ENCODE results near the gene SIX2. TPM values are rescaled to one million over a fixed set of nuclear protein-coding genes. Genes with fewer than 3 reads are reported as not detected.
A peak's percentile ranks its signal among the peaks of the same experiment; 100 is the strongest.

SIX2 gene
- total RNA-seq, 4 donors from 2014 or later = 0.14 to 0.32 TPM; not detected in 2

DNA sequence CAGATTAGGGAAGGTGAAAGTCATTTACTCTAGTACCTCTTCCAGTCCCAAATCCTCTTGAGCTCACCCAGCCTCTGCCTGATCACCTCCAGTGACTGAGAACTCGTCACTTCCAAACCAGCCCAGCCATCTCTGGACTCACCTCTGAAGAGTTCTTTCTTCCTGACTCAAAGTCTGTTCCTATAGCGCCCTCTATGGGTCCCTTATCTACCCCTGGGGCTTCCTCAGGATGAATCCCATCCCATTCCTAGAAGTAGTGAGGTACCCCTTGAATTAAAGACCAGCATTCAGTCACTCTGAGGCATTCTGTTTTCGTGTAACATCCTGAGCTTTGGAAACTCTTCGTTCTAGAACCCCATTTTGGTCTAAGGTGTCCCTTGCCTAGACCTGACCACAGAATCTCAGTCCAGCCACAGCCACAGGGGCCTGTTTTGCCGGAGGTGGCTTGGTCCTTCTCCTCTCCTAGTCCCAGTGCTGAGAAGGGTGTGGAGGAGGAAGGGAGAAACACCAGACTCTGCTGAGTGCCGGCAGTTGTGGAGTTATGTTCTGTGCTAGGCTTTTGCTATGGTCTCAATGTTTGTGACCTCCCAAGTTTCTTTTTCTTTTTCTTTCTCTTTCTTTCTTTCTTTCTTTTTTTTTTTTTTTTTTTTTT, 35.1 kb downstream of the SIX2 start:
- Histone ChIP-seq H3K27me3 (peaks cover 46% of the 10 kb centered on the region), H3K27ac (no peak overlapping the region), H3K9me3 (no peaks in the 10 kb centered on the region), H3K4me3 (no peak overlapping the region), H3K36me3 (no peaks in the 10 kb centered on the region), H3K4me1 (no peaks in the 10 kb centered on the region)
- TF ChIP-seq POLR2AphosphoS5 (IDR thresholded peaks at IDR 0.05) = no peak
- TF ChIP-seq, protein P1, sequence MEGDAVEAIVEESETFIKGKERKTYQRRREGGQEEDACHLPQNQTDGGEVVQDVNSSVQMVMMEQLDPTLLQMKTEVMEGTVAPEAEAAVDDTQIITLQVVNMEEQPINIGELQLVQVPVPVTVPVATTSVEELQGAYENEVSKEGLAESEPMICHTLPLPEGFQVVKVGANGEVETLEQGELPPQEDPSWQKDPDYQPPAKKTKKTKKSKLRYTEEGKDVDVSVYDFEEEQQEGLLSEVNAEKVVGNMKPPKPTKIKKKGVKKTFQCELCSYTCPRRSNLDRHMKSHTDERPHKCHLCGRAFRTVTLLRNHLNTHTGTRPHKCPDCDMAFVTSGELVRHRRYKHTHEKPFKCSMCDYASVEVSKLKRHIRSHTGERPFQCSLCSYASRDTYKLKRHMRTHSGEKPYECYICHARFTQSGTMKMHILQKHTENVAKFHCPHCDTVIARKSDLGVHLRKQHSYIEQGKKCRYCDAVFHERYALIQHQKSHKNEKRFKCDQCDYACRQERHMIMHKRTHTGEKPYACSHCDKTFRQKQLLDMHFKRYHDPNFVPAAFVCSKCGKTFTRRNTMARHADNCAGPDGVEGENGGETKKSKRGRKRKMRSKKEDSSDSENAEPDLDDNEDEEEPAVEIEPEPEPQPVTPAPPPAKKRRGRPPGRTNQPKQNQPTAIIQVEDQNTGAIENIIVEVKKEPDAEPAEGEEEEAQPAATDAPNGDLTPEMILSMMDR (IDR thresholded peaks at IDR 0.05) = peak in 3 of 5 experiments; percentile 10 to 27 (median 21)
- no peak for TF ChIP-seq POLR2A (IDR thresholded peaks at IDR 0.05)
- WGBS, 2 donors (ENCODE audit: low coverage in 1 of 2) = 61 to 62% methylated on average over 5 to 6 of the region's 6 CpGs
- in situ Hi-C loops (cut with MboI; ENCODE audit: low pct_ligation_motif_present in 1 of 4, low pct_unique_long_range_greater_than_20kb in 1 of 4, low sequenced_read_pairs in 3 of 4) (loop anchor here in 3 of 4 donors (25.0 kb wide), 3 partner anchors 487 to 937 kb away; no protein-coding TSS in a partner anchor), intact Hi-C loops (cut with DNase I; ENCODE audit: low total_unique reads) (no loop called here)
- DNase-seq = no peak

DNA sequence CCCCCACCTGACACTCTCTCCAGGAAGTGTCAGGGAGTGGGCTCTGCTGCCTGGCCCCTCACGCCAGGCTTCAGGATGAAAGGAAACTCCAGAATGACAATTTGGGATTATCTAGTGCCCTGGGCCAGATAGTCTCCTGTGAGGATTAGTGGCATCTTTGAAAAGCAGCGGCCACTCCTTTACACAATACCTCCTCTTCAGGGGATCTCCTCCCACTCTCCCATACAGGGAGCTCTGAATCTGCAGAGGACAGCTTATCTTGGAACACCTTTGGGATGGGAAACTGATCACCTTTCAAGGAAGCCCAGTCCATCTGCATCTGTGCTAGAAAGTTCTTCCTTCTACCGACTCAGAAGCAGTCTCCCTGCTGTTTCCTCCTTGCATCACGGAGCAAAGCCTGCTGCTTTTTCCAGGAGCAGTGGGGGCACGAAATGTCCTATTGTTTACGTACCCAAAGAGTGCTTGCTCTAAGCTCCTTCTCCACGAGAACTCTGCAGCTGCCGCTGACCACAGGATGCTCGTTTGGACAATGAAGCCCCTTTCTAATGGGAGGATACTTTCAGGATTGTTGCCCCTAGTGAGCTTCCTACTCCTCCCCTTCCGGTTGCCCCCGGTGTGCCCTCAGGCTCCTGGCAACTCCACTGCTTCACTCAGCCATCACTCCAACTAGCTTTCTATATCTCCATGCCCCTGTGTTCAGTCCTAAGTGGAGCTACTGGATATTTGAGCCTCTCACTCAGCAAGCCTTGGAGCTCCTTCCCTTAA, 36.3 kb downstream of the SIX2 start:
- H3K27ac ChIP-seq = no peak overlapping the region
- no peak for DNase-seq
- H3K4me1 ChIP-seq = no peaks in the 10 kb centered on the region
- H3K27me3 ChIP-seq = peaks cover 43% of the 10 kb centered on the region
- H3K9me3 ChIP-seq = no peaks in the 10 kb centered on the region
- WGBS, 2 donors (ENCODE audit: low coverage in 1 of 2) = 36 to 40% methylated on average over 1 to 11 of the region's 11 CpGs
- no peak overlapping the region for H3K4me3 ChIP-seq
- intact Hi-C loops (cut with DNase I; ENCODE audit: low total_unique reads) (no loop called here), in situ Hi-C loops (cut with MboI; ENCODE audit: low pct_ligation_motif_present in 1 of 4, low pct_unique_long_range_greater_than_20kb in 1 of 4, low sequenced_read_pairs in 3 of 4) (loop anchor here in 3 of 4 donors (25.0 kb wide), 3 partner anchors 486 to 936 kb away; no protein-coding TSS in a partner anchor)
- H3K36me3 ChIP-seq = no peaks in the 10 kb centered on the region
- TF ChIP-seq EP300 (IDR thresholded peaks at IDR 0.05; ENCODE audit: low read depth) (no peak), POLR2A (IDR thresholded peaks at IDR 0.05) (no peak), POLR2AphosphoS5 (IDR thresholded peaks at IDR 0.05) (no peak)
- TF ChIP-seq, protein P1 (IDR thresholded peaks at IDR 0.05) = no peak

DNA sequence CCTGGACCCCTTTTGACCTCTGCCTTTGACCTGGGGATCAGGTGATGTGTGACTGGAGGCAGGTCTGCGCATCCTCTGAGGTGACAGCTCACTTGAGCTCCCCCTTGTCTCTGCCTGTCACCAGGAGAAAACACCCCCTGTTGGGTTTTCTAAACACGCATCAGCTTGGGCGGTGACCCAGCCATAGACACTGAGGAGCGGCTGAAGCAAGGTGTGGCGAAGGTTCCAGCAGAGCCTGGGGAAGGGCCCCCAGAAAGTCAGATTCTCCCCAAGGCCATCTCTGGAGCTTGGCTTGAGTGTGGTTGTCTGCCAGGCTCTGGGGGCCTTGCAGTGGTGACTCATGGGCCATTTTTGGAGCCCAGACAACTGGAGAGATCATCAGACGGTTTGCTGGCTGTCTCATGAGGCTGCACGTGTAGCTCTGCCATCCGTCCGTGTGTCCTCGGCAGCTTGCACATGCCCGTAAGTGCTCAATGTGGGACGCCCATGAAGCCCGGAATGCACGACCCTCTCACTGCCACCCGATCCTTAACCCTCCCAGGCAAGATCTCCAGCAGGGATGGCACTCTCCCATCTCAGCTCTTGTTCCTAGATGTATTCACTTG, 38.3 kb downstream of the SIX2 start:
- in situ Hi-C loops (cut with MboI; ENCODE audit: low pct_ligation_motif_present in 1 of 4, low pct_unique_long_range_greater_than_20kb in 1 of 4, low sequenced_read_pairs in 3 of 4) (loop anchor here in 3 of 4 donors (25.0 kb wide), 3 partner anchors 484 to 934 kb away; no protein-coding TSS in a partner anchor), intact Hi-C loops (cut with DNase I; ENCODE audit: low total_unique reads) (no loop called here)
- no peak overlapping the region for H3K27ac ChIP-seq
- no peaks in the 10 kb centered on the region for H3K4me1 ChIP-seq
- peaks cover 32% of the 10 kb centered on the region for H3K27me3 ChIP-seq
- TF ChIP-seq EP300 (IDR thresholded peaks at IDR 0.05; ENCODE audit: low read depth) = no peak
- TF ChIP-seq POLR2A (IDR thresholded peaks at IDR 0.05) = no peak
- TF ChIP-seq, protein P1 (IDR thresholded peaks at IDR 0.05) = no peak
- no peak for TF ChIP-seq POLR2AphosphoS5 (IDR thresholded peaks at IDR 0.05)
- H3K9me3 ChIP-seq = no peaks in the 10 kb centered on the region
- H3K36me3 ChIP-seq = no peaks in the 10 kb centered on the region
- no peak overlapping the region for H3K4me3 ChIP-seq
- DNase-seq = no peak
- 81% methylated on average over 15 of the region's 15 CpGs; no CpG with 5 or more reads in 1 of the 2 donors for WGBS, 2 donors (ENCODE audit: low coverage in 1 of 2)

DNA sequence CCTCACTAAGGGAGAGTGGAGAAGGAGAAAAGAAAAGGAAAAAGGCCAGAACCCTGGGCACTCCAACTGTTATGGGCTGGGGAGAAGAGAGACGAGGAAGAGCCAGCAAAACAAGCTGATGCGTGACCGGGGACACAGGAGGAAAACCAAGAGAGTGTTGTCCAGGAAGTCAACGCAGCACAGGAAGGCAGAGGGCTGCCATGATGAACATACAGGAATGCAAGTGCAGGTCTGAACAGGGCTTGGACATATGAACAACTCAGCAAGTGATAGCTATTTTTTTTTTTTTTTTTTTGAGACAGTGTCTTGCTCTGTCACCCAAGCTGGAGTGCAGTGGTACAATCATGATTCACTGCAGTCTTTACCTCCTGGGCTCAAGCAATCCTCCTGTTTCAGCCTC, 39.3 kb downstream of the SIX2 start:
- in situ Hi-C loops (cut with MboI; ENCODE audit: low pct_ligation_motif_present in 1 of 4, low pct_unique_long_range_greater_than_20kb in 1 of 4, low sequenced_read_pairs in 3 of 4) (loop anchor here in 3 of 4 donors (25.0 kb wide), 3 partner anchors 483 to 933 kb away; no protein-coding TSS in a partner anchor), intact Hi-C loops (cut with DNase I; ENCODE audit: low total_unique reads) (no loop called here)
- no peak for DNase-seq
- Histone ChIP-seq H3K27me3 (peaks cover 33% of the 10 kb centered on the region), H3K4me1 (no peaks in the 10 kb centered on the region), H3K9me3 (no peaks in the 10 kb centered on the region), H3K4me3 (no peak overlapping the region), H3K36me3 (no peaks in the 10 kb centered on the region), H3K27ac (no peak overlapping the region)
- 87% methylated on average over 4 of the region's 4 CpGs for WGBS, 2 donors (ENCODE audit: low coverage in 1 of 2)
- TF ChIP-seq POLR2A (IDR thresholded peaks at IDR 0.05) = no peak
- no peak for TF ChIP-seq EP300 (IDR thresholded peaks at IDR 0.05; ENCODE audit: low read depth)
- no peak for TF ChIP-seq POLR2AphosphoS5 (IDR thresholded peaks at IDR 0.05)
- TF ChIP-seq, protein P1 (IDR thresholded peaks at IDR 0.05) = no peak
